NCI-H1092 (cell line): ENCODE data around the gene KCNN4.
"Not testable (repeated sequence)": the region's sequence is repeated elsewhere in the genome, so short reads cannot be mapped to it uniquely, and the experiment has no call there.

Experiments
- DNase-seq: peaks from one replicate; lab custom pipeline; 2025; lab: John Stamatoyannopoulos, UW

KCNN4 gene

DNA sequence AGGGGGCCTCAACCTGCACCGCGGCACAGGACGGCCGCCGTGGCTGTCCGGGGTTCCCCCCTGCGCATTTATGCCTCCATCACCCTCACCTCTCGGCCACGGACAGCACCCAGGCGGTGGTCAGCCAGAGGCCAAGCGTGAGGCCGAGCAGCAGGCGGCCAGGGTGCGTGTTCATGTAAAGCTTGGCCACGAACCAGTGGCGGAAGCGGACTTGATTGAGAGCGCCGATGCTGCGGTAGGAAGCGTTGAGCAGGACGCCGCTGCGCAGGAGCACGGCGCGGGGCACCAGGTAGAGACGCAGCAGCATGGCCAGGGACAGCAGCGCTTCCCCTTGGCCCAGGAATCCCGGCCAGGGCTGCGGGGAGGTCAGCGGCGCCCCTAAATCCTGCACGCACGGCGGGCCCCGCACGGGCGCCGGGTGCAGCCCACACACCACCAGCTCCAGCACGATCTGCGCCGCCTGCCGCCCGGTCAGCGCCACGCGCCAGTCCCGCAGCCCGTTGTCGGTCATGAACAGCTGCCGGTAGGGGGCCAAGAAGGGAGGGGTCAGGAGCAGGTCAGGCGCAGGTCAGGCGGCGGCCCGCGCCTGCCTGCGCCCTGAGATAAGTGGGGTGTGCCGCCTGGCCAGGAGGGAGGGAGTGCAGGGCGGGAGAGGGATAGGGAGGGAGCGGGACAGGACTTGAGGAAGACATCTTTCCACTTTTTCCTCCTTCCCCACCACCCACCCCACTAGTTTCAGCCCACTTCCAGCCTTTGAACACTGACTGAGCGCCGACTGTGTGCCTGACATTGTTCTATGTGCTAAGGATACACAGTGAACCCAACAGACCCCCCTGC, 6.5 kb downstream of the KCNN4 start:
- no peak for DNase-seq

DNA sequence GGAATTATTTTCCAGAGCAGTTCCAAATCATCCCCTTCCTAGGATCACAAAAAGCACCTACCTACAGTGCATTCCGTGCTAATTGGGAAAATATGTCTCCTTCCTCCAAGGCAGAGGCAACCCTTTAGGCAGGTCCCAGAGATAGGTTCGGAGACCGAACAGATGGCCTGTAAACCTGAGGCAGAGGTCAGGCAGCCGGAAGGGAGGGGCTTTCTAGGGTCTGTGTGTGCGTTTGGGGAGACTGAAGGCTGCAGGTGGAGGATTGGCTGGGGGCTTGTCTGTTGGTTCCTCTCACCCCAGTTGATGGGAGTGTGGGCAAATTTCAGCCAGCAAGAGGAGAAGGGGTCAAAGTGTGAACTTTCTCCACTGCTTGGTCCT, 7.1 kb downstream of the KCNN4 start:
- DNase-seq: no peak

DNA sequence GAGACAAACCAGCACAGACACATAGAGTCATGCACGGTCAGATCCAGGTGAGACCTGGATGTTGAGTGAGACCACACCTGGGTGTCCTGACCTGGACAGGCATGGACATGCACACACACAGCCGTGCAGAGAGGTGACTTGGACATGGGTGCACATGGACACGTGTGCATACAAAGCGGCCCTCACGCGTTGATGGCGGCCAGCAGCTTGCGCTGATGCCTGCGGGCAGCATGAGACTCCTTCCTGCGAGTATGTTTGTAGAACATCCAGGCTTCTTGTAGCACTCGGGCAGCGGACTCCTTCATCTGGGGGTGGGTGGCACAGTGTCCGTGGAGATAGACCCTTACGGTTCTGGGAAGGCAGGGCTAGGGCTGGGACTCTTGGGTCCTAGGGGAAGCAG, 11.5 kb downstream of the KCNN4 start:
- DNase-seq: no peak

DNA sequence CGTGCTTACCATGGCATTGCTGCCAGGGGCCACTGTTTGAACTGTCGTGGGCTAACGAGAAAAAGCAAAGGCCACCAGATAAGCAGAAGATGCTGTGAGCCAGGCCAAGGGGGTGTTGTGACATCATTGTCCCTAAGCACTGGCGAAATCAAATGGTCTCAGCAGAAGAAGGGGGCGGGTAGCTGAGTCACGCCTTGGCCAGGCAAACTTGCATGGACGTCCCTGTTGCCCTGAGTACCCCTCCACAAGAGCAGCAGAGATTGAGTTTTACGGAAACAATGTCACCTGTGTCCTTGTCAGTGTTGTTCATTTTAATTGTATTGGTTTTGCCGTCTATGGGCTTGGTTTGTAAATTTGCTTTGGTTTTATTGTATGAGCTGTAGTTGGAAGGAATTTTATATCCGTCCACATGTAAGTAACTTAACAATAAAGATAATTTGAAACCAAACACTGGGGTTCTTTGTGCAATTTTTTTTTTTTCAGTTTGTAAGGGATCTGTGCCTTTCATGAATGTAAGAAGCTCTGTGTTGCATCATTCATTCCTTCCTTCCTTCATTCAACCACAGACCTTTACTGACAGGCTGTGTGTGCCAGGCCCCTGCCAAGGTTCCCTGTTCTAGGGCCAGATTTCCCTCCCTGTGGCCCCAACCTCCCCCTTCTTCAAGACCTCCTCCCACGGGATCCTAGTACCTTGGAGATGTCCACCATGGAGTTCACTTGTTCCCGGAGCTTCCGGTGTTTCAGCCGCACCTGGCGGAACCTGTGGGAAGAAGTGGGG, 12.3 kb downstream of the KCNN4 start:
- DNase-seq: no peak

DNA sequence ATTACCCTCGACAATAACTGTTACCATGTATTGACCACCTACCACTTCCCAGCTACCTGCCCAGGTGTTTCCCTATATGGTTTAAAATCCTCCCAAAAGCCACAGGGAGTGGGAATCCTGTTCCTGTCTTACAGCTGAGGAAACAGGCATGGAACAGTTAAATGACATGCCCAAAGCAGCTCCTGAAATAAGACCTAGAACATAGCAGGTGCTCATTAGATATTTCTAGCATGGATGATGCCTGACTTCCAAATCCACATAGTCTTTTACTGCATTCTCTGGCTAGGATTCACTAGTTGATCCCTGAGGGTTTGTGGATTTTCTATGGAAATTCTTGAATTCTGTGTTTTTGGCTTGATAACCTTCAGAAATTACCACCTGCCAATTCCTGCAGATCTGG, 13.0 kb downstream of the KCNN4 start:
- no peak for DNase-seq

DNA sequence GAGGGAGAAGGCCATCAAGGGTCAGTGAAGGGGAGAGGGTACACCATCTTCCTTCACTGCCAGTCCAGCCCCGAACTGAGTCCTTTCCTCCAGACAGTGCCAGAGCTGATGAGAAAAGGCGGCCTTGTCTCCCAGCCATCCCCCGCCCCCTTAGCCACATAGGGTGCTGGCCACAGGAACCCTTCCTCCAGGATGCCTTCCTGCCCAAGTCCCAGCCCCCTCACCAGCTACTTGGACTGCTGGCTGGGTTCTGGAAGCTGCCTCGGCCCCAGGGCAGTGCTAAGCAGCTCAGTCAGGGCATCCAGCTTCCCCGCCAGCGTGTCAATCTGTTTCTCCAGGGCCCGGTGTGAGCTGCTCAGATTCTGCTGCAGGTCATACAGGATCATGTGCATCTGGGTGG, 13.5 kb downstream of the KCNN4 start:
- no peak for DNase-seq

DNA sequence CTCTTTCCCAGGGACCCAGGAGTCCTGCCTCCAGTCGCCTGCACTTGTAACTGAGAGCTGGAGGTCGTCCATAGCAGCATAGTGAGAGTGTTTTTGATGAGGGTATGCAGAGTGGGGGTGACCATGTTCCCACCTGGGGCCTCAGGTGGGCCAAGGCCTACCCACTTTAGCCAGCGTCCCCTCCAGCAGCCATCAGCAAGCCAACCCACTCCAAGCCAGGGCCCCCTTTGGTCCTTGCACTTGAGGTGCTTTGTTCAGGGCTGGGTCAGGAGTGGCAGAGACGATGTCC, 14.1 kb downstream of the KCNN4 start:
- no peak for DNase-seq

DNA sequence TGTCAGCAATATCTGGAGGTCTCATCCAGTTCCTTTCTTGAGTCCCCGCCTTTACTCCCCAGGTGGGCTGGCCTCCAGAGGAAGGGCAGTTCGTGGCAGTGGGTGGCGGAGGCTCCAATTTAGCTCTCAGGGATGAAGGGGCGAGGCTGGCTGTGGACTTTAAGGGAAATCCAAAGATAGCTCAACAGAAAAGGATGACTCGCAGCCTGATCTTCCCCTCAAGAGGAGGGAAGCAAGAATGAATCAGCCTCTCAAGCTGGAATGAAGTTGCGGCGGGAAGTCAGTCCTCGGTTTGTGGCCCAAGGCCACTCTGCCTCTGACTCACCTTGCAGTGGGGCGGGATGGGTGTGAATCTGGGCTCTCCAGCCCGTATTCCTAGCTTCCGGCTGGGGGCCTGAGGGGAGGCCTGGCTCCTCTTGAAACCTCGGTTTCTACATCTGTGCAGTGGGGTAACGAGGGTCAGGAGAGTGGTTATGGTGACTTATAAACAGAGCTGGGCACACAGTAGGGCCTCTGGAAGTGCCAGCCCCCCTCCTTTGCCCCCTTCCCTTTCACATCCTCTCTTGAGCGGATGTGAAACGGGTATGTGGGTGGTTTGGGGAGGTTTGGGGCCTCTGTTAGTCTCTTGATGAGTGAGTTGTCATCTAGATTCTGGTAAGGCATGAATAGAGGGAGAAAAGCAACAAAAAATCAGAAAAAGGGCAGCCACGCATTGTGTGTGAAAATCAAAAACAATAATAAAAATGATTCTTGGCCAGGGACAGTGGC, 15.5 kb downstream of the KCNN4 start:
- no peak for DNase-seq

DNA sequence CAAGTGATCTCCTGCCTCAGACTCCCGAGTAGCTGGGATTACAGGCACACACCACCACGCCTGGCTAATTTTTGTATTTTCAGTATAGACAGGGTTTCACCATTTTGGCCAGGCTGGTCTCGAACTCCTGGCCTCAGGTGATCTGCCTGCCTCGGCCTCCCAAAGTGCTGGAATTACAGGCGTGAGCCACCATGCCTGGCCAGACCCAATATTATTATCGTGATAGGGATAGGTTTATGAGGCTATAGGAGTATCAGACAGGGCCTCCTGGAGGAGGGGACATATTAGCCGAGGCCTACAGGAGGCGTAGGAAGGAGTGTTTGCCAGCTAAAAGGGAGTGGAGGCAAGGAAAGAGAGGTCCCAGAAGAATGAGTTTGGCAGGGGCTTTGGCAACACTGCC, 16.1 kb downstream of the KCNN4 start:
- not testable (repeated sequence) for DNase-seq

DNA sequence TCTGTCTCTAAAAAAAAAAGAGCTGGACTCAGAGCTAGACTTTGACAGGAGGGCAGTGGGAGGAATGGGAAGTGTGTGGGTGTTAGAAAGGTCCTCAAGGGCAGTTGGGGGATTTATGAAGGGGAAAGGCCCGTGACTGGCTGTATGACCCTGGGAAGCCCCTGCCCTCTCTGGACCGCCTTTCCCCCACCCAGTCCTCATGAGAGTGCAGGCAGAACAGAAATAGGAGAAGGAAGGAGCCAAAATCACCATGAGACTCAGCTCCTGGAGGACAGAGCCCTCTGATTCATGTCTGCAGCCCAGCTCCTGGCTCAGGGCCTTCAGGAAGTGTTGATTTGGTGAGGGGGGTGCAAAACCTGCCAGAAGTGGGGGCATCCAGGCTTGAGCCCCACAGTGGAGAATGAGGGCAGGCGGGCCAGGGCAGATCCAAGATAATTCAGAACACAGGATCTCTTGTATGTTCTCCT, 17.3 kb downstream of the KCNN4 start:
- no peak for DNase-seq

DNA sequence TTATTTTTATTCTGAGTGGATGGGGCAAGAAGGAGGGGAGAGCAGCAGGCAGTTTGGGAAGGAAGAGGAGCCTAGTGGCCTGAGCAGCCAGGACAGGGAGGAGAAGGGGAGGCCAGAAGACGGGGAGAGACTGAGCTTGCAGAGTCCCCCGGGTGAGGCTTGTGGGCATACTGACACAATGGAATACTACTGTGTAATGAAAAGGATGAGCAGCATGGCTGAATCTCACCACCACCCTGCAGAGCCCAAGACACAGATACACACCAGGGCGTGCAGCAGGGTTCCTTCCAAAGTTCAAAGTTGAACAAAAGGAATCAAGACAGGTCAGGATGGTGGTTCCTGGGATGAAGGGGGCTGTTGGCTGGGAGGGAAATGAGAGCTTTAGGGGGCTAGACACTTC, 18.0 kb downstream of the KCNN4 start:
- DNase-seq: no peak

DNA sequence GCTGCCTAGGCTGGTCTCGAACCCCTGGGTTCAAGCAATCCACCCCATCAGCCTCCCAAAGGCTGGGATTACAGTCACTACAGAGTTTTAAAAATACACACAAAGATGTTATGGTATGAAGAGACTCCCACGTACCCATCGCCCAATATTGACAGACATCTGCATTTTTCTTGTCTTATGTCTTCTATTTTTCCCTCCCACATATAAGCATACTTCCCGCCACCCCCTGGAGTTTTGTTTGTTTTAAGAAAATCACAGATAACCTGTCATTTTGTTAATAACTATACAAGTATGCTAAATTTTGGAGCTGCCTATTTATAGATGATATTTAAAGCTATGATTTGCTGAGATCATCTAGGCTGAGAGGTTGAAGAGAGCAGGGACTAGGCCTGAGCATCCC, 19.8 kb downstream of the KCNN4 start:
- no peak for DNase-seq

DNA sequence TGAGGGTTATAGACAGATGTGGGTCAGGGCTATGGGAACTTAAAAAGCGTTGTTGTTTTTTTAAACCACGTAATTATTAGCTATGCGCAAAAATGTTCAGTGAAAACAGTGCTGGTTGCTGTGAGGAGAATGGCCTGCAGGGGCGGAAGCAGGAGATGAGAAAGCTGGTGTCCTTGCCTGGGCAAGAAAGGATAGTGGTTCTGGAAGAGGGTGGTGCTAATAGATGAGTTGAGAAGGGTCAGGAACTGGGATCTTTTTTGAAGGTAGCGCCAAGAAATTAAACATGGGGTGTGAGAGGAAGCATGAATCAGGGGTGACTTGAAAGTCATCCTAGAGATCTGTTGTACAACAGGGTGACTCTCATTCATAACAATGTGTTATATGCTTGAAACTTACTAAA, 21.3 kb downstream of the KCNN4 start:
- DNase-seq: no peak

DNA sequence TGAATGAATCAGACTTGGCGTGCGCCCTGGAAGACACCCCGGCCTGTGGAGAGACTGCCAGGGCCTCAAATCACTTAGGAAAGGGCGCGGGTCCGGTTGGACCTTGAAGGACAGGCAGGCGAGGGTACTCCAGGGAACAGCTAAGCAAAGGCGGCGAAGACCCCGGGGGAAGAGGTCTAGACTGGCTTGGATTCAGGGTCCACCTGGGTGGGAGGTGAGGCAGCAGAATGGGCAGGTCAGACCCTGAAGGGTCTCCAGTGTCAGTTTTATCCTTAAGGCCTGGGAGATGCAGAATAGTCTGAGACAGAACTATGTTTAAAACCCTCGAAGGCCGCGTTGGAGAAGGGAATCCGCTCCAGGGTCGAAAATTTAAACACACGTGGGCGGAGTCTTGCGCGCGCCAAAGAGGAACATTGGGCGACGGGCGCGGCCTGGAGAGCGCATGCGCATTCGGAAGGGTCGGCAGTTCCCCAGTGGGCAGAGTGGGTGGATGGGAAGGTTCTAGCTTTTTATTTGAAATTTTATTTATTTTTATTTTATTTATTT, 25.4 kb downstream of the KCNN4 start:
- peak; percentile 67 for DNase-seq

DNA sequence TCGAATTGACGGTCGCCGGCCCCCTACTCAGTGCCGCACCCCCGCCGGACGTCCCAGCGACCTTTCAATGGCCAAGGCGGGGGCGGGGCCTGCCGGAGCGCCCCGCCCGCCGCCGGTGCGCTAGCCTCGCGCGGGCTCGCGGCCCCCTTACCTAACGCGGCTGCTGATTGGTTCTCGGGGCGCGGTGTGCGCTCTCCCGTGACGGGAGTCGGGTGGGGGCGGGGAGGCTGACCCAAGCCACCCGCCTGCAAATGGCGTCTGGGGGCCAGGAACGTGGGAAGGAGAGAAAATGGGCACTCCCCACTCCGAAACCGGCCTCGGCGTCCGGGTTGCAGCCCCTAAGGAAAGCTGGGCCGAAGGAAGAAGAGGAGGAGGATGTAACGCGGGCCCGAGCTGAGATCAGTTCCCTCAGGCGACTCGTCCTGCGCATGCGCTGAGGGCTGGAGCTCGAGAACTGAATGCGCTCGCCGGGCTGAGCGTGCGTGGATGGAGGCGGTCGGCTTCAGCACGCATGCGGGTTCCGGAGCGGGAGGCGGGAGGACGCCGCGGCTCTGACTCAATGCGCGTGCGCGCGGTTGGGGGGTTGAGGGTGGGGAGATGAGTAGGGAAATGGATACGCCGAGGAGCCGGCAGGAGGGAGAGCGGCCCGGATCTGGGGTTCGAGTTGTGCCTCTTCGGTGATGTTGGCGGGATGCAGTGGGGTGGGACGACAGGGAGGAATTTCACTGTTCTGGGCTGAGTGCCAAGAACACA, 26.1 kb downstream of the KCNN4 start, which contains the start of gene SMG9:
SMG9 (minus strand) TSS at position 460 of the 753 bp plus-strand sequence. CDS start 4,221 bp downstream, outside the sequence.
- DNase-seq: peak; percentile 94

DNA sequence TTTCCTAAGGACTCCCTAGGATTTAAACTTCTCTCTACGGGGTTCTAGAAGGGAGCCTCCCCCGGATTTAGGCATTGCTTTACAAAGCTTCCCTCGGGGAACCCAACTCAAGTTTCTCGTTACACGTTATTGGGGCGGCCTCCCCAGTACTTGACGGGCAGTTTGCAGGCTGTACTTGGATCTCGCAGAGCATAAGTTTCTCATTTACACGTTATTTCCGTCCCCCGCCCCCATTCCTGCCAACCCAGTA, 26.6 kb downstream of the KCNN4 start:
- no peak for DNase-seq

DNA sequence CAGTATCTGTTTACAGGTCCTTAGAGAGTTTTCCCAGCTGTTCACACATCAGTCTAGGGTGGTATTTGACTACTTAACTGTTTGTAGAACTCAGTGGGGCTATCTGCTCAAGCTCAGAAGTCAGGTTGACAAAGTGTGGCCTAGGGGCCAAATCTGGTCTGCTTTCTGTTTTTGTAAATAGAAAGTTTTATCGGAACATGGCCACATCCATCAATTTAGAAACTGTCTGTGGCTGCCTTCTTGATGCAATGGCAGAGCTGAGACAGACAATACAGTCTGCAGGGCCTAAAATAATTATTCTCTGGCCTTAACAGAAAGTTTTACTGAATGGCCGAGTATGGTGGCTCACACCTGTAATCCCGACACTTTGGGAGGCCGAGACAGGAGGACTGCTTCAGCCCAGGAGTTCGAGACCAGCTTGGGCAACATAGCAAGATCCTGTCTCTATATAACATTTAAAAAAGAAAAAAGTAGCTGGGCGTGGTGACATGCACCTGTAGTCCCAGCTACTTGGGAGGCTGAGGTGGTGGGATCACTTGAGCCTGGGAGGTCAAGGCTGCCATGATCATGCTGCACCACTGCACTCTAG, 28.4 kb downstream of the KCNN4 start:
- DNase-seq: no peak

DNA sequence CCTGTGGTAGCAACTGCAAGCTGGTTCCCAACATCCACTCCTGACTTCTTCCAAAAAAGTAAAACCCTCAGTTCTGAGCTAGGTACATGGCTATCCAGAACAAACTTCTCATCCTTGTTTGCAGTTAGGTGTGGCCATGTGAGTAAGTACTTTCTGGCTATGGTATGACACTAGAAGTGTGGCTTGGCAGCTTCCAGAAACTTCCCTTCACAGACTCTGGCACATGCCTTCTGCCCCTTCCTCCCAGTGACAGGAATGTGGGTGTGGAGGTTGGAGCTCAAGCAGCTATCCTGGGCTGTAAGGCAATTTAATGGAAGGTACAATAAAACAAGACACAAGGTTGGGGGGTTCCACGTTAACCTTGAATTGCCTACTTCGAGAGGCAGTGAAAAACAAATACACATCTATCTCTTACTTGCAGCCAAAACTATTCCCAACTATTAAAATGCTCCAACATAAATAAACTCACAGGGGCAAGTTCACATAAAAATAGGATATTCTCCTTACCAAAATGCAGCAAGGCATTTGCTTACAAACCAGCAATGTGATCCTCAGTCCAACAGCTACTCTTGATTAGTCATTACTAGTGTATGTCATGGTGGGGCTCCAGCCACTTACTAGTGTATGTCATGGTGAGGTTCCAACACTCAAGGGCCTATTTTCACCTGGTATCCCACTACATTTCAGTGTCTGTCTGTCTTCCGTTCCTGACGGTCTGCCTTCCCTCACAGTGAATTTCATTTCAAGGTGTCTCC, 29.1 kb downstream of the KCNN4 start:
- no peak for DNase-seq

DNA sequence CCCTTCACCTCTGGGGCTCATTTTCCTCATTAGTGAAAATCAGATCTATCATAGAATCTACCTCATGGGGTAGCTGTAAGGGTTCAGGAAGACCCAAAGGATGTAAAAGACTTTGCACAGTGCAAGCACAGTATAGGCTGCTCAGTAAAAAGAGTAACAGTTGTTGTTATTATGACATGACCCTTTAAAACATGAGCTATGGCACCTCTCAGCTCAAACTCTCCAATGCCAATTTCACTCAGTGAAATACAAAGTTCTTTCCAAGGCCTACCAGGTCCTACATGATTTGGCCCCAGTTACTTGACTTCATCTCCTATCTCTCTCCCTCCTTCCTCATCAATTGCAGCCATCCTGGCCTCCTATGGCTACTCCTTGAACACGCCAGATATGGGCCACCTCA, 30.9 kb downstream of the KCNN4 start:
- no peak for DNase-seq

DNA sequence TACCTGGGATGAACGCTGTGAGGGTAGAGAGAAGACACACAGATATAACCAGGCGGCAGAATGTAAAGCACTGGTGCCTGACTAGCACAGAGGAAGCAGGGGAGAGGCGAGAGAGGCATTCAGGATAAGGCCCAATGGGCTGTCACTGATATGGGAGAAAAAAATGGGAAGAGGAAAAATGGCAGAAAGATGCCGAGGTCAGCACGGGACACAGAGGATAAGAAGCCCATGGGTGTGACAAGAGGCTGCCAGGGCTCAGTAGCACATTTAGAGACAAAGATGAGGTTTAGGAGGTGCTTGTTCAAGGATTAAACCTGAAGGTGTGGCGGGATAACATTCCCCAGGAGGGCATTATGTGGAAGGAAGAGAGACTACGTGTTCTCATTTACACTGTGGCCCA, 31.6 kb downstream of the KCNN4 start:
- DNase-seq: no peak

DNA sequence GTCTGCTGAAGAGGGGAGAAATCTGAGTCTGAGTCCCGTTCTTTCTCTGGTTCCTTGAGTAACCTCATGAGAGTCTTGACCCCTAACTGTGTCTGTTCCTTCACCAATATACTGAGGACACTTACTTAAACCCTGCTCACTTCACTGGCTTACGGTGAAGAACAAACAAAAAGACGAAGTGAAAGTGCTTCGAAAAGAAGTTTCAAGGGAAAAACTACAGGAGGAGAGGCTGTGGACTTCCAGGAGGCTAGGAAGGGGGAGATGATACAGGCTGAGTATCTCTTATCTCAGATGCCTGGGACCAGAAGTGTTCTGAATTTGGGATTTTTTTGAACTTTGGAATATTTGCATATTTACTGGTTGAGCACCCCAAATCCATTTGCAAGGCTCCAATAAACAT, 32.1 kb downstream of the KCNN4 start:
- no peak for DNase-seq
